HG03045 (cell line): ENCODE data around the gene PAFAH1B1.

ENCODE experiments used
- ATAC-seq: cut with Tn5 transposase; IDR thresholded peaks from one replicate; pipeline ENCODE4 v1.9.1; 2021; ENCODE audit warnings: mild to moderate bottlenecking, moderate library complexity; ENCODE audit not compliant: unreplicated experiment

Gene PAFAH1B1

GRCh38 chr17:2712300-2713043 is 119.0 kb downstream of the PAFAH1B1 start:
- ATAC-seq: no peak

GRCh38 chr17:2713881-2714280 is 120.4 kb downstream of the PAFAH1B1 start:
- ATAC-seq: no peak

DNA sequence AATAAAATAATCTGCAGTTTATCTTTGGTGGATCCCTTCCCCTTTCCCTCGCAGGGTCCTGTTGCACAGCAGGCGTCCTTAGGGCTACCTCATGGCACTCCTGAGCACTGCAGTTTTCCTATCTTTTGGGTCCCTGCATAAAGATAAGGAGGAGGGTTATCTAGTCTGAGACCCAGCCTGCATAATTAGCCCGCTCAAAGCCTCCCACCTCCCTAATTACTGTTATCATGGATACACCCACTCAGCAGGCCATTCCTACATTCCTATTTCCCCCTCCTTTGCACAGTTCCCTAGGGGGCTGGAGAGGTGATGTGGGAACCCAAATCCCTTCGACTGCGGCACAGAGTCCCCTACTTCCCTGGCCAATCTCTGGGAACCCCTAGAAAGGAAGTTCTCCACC is 123.2 kb downstream of the PAFAH1B1 start:
- ATAC-seq: no peak

DNA sequence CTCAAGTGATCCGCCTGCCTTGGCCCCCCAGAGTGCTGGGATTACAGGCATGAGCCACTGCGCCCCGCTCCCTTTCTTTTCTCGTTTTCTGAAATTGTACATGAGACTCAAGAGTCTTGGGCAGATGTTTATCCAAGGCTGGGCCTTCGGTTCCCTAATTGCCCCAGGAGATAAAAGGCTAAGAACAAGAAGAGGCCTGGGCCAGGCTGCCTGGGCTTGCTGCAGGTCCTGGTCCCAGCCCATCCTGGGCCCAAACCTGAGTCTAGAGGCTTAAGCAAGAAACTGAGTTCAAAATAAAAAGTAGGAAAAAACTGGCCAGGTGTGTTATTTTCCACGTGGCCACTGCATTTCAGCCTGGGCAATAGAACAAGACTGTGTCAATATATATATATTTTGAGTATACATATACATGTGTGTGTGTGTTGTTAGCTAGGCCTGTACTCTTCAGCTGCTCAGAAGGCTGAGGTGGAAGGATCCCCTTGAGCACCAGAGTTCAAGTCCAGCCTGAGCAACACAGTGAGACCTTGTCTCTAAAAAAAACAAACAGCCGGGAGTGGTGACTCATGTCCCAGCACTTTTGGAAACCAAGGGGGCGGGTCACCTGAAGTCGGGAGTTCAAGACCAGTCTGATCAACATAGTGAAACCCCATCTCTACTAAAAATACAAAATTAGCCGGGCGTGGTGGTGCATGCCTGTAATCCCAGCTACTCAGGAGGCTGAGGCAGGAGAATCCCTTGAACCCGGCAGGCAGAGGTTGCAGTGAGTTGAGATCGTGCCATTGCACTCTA is 124.9 kb downstream of the PAFAH1B1 start:
- ATAC-seq: no peak

DNA sequence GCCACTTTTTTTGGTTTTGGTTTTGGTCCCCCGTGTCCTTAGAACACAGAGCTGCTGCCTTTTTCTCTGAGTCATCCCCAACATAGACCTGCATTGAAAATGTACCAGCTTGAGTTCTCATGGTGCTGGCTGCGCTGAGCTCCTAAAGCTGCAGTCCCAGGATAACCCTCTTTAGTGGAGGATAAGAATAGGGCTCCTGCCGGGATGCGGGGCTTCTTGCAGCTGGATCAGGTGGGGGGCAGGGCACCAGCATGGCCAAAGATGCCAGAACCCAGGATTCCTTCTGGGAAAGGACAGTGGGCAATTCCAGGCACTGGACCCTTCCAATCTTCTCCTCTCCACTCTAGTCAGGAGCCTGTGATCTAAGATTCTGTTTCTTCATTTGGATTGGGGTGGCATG is 126.4 kb downstream of the PAFAH1B1 start:
- no peak for ATAC-seq

- no peak for ATAC-seq
Observed at GRCh38 chr17:2721603-2722002, 128.1 kb downstream of the PAFAH1B1 start.

DNA sequence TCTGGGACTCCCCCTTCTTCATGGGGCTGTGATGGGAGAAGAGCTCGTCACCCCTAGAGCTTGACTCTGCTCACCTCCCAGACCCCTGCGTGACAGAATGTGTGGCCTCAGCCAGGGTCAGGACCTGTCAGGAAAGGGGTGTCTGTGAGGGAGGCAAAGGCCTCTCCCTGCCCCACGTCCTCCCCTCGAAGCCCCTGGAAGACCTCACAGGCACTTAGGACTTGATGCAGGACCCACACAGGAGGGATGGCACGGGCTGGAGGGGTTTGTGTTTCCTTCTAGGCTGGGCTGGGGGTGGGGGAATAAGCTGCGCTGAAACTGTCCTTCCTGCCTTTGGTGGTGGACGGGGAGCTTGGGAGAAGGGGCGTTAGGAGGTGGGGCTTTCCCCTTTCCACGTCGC is 129.2 kb downstream of the PAFAH1B1 start:
- ATAC-seq: no peak

DNA sequence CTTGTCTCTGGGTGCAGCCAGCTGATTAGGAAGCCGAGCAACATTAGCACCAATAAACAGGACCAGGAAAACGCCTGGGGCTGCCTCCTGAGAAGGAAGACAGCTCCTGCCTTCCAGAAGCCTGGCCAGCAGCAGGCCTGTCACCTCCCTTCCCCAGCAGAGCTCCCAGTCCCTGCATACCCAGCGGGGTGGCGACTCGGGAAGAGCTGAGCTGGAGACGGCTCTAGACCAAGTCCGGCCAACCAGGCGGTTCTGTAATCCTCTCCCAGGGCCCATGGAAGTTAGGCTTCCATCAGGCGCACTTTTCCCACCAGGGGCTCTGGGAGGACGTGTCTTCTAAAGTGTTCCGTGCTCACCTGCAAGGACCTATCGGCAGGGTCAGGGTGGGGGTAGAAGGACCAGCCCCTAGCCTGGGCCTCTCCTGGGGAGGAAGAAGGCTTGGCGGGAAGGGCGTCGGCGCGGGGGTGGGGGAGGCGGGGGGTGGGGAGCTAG is 130.1 kb downstream of the PAFAH1B1 start:
- ATAC-seq: no peak

DNA sequence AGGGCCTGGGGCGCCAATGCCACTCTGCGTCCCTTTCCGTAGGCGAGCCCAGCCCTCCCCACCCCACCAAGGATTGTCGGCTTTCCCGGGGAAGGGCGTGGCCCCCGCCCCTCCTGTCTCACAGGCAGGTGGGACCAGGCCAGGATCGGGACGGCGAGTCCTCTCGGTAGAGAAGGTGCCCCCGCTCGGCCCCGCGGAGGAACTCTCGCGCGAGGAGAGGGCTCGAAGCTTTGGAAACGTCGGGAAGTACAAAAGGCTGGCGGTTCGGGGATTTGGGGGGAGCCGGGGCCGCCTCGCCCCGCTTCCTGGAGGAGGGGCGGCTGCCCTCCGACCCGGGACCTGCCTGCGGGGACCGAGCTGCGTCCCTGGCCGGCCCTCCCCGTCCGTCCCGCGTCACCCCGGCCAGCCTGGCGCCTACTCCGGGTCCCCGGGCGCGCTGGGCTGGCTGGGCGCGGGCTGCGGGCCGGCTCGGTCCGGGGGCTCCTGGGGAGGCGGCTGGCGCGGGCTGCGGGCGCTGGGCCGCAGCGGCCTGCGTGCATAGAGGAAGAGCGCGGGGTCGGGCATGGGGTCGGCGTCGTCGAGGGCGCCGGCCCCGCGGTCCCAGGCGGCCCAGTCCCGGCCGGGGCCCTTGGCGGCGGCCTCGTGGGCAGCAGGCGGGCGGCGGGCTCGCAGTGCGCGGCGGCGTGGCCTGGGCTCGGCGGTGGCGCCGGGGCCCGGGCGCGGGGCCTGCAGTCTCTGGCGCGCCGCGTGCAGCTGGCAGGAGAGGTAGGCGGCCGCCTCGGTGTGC is 130.7 kb downstream of the PAFAH1B1 start:
- no peak for ATAC-seq

- no peak for ATAC-seq
Observed at GRCh38 chr17:2724784-2725164, 131.3 kb downstream of the PAFAH1B1 start.

DNA sequence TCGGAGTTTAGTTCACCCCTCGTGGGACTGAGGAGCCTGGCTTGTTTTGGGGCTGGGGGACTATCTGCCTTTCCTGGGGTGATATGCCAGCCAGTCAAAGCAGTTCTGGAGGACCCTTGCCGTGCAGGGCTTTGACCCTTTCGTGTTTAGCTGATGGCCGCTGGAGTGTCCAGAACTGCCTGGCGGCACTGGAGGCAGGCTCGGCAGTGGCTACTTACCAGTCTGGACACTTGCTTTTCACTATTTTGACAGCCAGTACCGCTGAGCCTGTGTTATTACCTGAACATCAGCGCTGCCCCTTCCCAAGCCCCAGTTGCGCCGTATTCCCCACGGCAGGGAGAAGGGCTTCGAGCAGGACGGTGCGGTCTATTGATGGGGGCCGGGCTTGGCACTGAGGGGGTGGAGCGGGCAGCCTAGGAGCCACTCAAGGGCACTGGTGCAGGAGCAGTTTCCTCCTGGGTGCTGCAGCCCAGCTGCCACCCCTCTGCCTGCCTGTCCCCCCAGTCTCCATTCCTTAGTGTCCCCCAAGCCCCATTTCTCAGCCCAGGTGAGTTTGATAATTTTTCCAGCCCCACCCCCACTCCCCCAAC is 137.4 kb downstream of the PAFAH1B1 start:
- ATAC-seq: no peak

DNA sequence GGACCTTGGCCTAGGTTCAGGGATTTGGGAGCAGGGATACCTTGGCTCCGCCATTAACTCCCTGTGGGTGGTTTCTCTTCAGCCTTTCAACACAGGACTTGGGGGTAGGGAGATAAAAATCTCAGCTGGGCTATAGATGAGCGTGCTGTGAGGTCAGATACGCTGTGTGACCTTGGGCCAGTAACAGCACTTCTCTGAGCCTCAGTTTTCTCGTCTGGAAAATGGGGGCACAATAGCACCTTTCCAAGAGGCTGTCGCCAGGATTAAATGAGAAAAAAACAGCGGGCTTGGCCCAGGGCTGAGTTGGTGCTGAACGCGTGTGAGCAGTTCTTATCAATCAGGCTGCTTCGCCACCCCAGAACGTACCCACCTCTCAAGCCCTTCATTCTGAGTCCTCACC is 138.4 kb downstream of the PAFAH1B1 start:
- no peak for ATAC-seq

DNA sequence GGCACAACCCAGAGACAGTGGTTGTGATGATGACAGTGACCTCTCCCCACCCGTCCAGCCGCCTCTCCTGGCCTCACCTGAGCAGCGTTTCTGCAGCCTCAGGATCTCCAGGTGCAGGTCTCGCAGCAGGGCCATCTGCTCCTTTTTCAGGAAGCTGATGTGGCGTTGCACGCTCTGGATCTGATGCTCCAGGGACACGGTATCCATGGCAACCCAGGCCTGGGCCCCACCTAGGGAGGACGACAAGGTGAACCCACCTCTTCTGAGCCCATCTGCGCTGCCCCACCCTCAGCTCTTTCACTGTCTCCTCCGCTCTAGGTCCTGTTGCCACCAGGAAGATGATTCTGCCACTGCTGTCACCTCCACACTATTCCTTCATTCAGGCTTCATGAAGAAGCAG is 141.5 kb downstream of the PAFAH1B1 start:
- no peak for ATAC-seq
